Measurements from ENCODE around the gene GYPE.
"Not testable (repeated sequence)": the region's sequence is repeated elsewhere in the genome, so short reads cannot be mapped to it uniquely, and the experiment has no call there.

Gene GYPE

GRCh38 chr4:143905440-143905839, at the start of gene GYPE:
GYPE (minus strand) TSS chr4:143905559; CDS start chr4:143905507, 52 bp downstream.
- not testable (repeated sequence) for DNase-seq (ENCODE audit: low spot score)

- not testable (repeated sequence) for DNase-seq (ENCODE audit: low spot score)
Measured at GRCh38 chr4:143951458-143951972, 46.2 kb upstream of the GYPE start.

DNA sequence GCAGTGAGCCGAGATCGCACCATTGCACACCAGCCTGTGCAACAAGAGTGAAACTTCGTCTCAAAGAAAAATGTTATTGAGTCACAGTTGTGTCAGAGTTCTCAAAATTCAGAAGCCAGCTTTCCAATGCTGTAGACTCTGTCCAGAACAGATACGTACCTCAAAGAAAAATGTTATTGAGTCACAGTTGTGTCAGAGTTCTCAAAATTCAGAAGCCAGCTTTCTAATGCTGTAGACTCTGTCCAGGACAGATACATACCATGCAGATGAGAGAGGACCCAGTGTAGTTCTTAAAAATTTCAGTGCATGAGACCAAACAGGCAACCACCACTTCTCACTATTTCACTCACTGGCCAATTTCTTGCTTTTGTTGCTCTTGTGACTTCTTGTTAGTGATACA, 45.6 kb upstream of the GYPE start:
- DNase-seq (ENCODE audit: low spot score): not testable (repeated sequence)

GRCh38 chr4:143950185-143950584, 44.8 kb upstream of the GYPE start:
- not testable (repeated sequence) for DNase-seq (ENCODE audit: low spot score)

DNA sequence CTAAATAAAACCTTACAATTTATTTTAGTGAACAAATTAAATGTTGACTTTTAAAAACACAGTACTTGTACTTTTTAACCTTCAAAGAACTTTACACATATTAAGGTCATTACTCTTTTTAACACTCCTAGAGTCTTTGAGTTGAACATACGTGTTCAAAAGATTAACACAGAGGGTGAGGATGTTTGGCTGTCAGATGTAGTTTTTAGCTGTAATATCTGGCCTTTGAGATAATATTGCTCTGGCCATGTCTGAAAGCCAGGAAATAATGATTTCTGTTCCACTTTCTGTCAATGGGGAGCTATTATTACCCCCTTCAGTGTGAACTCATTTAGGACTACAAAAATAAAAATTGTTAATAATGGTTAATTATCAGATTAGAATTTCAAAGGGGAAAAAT, 42.1 kb upstream of the GYPE start:
- DNase-seq (ENCODE audit: low spot score): not testable (repeated sequence)

DNA sequence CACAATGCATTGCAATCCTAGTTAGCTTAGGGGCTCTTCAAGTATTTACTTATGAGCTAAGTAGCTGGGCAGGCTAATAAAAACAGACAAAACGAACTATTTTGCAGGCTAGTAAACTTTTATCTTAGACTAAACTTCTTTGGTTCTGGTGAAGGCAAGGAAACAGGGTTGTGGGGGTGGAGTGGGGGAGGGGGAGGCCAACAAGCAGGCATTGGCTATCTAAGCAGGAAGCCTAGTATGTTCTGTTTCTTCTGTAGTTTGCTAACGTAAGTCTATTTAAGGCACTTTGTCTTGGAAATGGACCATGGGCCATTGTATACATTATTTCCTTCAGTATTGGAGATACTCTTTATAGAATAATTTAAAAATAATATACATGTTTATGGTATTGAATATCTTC, 35.3 kb upstream of the GYPE start:
- not testable (repeated sequence) for DNase-seq (ENCODE audit: low spot score)

GRCh38 chr4:143939528-143939927, 34.2 kb upstream of the GYPE start:
- no peak for DNase-seq (ENCODE audit: low spot score)

- not testable (repeated sequence) for DNase-seq (ENCODE audit: low spot score)
Measured at GRCh38 chr4:143938890-143939289, 33.5 kb upstream of the GYPE start.

DNA sequence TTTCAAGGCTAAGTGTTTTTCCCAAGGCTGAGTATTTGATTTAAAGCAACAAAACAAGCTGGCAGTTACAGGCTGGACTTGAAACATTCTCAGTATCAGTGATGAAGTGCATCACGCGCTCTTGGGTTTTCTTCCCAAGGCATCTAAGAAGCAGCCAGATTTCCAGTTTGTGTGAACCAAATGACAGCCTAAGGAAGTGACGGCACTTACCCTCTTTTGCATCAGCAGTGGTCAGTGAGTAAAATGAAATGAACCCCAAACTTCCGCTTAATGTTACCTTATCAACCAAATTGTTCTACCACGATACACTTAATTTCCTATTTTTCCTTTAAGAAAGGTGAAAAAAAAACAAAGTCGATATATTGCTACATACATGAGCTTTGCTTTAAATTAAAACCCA, 15.8 kb upstream of the GYPE start:
- DNase-seq (ENCODE audit: low spot score): no peak

DNA sequence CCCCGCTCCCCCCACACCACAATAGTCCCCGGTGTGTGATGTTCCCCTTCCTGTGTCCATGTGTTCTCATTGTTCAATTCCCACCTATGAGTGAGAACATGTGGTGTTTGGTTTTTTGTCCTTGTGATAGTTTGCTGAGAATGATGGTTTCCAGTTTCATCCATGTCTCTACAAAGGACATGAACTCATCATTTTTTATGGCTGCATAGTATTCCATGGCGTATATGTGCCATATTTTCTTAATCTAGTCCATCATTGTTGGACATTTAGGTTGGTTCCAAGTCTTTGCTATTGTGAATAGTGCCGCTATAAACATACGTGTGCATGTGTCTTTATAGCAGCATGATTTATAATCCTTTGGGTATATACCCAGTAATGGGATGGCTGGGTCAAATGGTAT, 11.1 kb upstream of the GYPE start:
- DNase-seq (ENCODE audit: low spot score): not testable (repeated sequence)

GRCh38 chr4:143912478-143912877, 7.1 kb upstream of the GYPE start:
- not testable (repeated sequence) for DNase-seq (ENCODE audit: low spot score)

DNA sequence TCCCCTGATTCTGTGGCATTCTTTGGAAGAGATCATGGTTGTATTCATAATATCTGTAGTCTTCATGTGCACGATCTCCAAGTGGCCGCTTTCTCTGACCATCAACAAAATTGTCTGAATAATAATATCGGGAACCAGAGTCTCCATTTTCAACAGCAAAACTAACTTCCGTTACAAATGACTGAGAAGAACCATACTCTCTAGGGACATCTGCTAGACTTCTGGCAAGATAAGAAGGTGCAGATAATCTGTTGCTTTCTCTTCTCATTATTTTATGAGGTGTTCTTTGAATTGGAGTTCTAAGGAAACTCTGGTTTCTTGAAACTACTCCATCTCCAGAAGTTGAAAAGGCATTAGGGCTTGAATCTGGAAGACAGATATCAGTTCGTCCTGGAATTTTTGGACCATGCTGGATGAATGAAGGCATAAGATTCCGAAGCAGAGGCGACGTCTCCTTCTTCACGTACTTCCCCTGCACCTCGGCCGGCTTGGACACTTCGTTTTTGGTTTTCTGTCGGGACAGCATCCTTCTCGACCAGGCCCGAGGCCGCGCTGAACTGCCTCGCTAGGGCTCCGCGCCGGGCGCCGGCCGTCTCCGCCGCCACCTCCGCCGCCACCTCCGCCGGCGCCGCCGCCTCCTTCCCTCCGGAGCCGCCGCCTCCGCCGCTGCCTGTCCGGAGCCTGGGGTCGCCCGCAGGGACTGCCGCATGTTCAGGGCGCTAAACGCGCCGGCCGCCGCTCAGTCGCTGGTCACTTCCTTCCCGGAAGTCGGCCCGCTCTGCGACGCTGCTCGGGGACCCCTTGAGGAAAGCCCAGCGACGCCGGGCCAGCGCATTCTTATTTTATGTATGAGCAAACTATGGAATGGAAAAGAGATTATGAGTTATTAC, 6.4 kb upstream of the GYPE start:
- DNase-seq (ENCODE audit: low spot score): peak; percentile 1

DNA sequence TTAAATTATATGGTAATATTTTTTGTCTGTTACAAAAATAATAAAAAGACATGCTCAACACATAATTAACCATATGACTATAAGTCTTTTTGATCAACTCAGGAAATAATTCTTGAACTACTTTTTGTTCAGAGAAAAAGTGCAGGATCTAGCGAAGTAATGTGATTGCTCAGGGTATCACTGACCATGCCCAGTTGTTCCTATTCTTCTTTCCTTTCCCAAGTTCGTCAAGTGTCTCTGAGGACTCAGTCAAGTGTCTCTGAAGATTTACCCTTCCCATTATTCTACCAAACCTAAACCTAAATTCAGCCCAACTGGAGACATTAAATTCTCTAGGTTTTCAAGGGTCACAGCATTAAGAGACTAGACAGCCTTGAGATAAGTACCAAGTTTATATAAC, 5.5 kb upstream of the GYPE start:
- peak; percentile 2 for DNase-seq (ENCODE audit: low spot score)

DNA sequence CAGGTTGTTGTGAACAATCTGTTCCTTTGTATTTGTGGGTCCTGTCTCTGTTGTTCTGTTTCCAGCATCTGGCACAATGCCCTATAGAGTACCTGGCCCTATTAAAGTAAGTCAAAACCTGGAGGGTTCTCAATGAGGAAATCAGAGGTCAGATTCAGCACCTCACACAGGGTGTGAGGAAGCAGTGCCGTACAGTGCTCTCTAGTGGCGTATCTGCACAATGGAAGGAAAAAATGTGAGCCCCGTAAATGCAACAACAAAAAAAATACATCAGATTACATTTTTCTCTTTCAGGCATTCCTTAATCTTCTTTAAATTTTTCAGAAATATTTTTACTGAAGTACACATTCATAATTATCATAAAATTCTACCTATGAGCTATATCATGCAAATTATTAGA, 2.5 kb upstream of the GYPE start:
- peak; percentile 4 for DNase-seq (ENCODE audit: low spot score)

DNA sequence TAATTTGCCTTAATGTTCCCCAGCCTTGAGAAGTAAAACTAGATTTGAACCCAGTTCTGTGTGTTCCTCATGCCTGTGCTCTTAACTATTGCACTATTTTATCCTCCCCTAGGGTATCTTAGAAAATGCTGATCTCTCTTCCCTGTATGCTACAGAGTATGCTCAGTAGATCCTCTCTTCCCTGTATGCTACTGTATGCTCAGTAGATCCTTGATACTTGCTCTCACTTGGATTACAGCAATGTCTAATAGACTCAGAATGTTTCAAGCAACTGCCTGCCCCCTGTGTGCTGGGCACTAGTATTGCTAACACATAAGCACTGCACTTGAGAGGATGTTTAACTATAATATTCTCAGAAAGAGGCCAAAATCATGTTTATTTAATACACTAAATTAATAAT, 928 bp downstream of the GYPE start:
- not testable (repeated sequence) for DNase-seq (ENCODE audit: low spot score)

DNA sequence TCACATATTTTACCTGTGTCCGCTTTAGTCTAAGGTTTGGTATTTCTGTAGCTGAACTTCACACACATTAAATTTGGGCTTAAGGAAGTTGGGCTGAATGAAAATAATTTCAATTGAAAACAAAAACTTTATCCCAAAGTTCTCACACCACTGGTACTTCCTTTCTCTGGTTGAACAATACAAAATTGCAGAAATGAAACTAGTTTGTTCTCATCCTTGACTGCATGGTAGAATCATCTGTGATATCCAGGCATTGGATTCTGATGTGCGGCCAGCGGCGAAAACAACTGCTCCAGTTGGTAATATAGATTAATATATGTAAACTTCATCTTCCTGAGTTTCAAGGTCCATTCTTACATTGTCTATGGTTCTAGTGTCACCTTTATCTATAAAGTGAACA, 15.0 kb downstream of the GYPE start:
- DNase-seq (ENCODE audit: low spot score): not testable (repeated sequence)

GRCh38 chr4:143888189-143888588, 17.2 kb downstream of the GYPE start:
- DNase-seq (ENCODE audit: low spot score): not testable (repeated sequence)

GRCh38 chr4:143884965-143885364, 20.4 kb downstream of the GYPE start:
- DNase-seq (ENCODE audit: low spot score): not testable (repeated sequence)

DNA sequence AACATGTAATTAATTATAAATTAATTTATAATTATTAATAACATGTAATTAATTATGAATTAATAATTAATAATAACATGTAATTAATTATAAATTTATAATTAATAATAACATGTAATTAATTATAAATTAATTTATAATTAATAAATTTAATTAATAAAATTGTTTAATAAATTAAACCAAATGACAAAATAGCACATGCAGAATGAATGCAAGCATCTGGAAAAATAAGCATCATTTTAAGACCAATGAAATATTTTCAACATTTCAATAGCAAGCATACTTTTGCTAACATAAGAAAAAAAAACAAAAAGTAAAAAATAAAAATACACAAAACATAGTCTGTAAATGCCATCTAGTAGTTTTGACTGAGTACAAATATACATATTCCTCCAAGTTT, 21.8 kb downstream of the GYPE start:
- DNase-seq (ENCODE audit: low spot score): no peak

GRCh38 chr4:143882892-143883291, 22.5 kb downstream of the GYPE start:
- no peak for DNase-seq (ENCODE audit: low spot score)

- DNase-seq (ENCODE audit: low spot score): not testable (repeated sequence)
Measured at GRCh38 chr4:143879561-143879960, 25.8 kb downstream of the GYPE start.

- not testable (repeated sequence) for DNase-seq (ENCODE audit: low spot score)
Measured at GRCh38 chr4:143875357-143875756, 30.0 kb downstream of the GYPE start.

DNA sequence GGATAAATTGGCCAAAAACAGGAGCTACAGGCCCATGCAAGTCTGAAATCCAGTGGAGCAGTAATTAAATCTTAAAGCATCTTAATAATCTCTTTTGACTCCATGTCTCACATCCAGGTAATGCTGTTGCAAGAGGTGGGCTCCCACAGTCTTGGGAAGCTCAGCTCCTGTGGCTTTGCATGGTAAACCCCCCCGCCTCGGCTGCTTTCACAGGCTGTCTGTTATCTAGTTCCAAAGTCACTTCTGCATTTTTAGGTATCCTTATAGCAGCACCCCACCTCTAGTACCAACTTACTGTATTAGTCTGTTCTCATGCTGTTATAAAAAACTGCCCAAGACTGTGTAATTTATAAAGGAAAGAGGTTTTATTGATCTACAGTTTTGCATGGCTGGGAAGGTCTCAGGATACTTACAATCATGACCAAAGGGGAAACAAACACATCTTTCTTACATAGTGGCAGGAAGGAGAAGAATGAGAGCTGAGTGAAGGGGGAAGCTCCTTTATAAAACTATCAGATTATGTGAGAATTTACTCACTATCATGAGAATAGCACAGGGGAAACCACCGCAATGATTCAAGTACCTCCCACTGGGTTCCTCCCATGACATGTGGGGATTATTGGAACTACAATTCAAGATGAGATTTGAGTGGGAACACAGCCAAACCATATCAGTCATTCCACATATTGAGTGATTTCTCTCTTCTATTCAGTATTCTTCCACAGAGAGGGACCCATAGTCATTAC, 34.7 kb downstream of the GYPE start:
- not testable (repeated sequence) for DNase-seq (ENCODE audit: low spot score)
